Muscle layer of colon (tissue), 2 donors: ENCODE results near the gene CLDN10.

Experiments
- H3K27ac ChIP-seq: one replicate; pipeline ENCODE4 v1.7.0; 2013; ENCODE audit warnings: low read depth, mild to moderate bottlenecking, low read length, moderate library complexity
- H3K27me3 ChIP-seq, 2 donors: one replicate each; pipeline ENCODE4 v1.7.0; 2013; ENCODE audit warnings: low read length in 2 of 2, mild to moderate bottlenecking in 2 of 2; ENCODE audit not compliant: insufficient read depth in 2 of 2, control insufficient read depth in 1 of 2
- H3K36me3 ChIP-seq: one replicate; pipeline ENCODE4 v1.7.0; 2013; ENCODE audit warnings: mild to moderate bottlenecking, low read length; ENCODE audit not compliant: insufficient read depth
- H3K4me1 ChIP-seq: one replicate; pipeline ENCODE4 v1.7.0; 2013; ENCODE audit warnings: mild to moderate bottlenecking, low read length; ENCODE audit not compliant: insufficient read depth
- H3K4me3 ChIP-seq, 2 donors: one replicate each; pipeline ENCODE4 v1.7.0; 2013; ENCODE audit warnings: low read length in 2 of 2, low read depth in 1 of 2, mild to moderate bottlenecking in 1 of 2, moderate library complexity in 1 of 2
- H3K9ac ChIP-seq: one replicate; pipeline ENCODE4 v1.7.0; 2013; ENCODE audit warnings: low read length
- H3K9me3 ChIP-seq: one replicate; pipeline ENCODE4 v1.7.0; 2013; ENCODE audit warnings: mild to moderate bottlenecking, low read length
- donor health status: abdominal sarcoma.
- donor health status: Adenocarcinoma of cecum.

CLDN10 gene

GRCh38 chr13:95541911-95542474, 10.5 kb upstream of the CLDN10 start:
- no peak overlapping the region for H3K27ac ChIP-seq
- no peaks in the 10 kb centered on the region for H3K9me3 ChIP-seq
- no peaks in the 10 kb centered on the region for H3K4me1 ChIP-seq
- H3K4me3 ChIP-seq, result no peak overlapping the region
- H3K27me3 ChIP-seq, result no peaks in the 10 kb centered on the region
- no peaks in the 10 kb centered on the region for H3K36me3 ChIP-seq
- no peak overlapping the region for H3K9ac ChIP-seq

- no peaks in the 10 kb centered on the region for H3K27me3 ChIP-seq
- no peak overlapping the region for H3K9ac ChIP-seq
- no peak overlapping the region for H3K4me3 ChIP-seq
- no peaks in the 10 kb centered on the region for H3K36me3 ChIP-seq
- no peaks in the 10 kb centered on the region for H3K4me1 ChIP-seq
- no peak overlapping the region for H3K27ac ChIP-seq
- H3K9me3 ChIP-seq, result no peaks in the 10 kb centered on the region
Observed at GRCh38 chr13:95544293-95544692, 8.2 kb upstream of the CLDN10 start.

DNA sequence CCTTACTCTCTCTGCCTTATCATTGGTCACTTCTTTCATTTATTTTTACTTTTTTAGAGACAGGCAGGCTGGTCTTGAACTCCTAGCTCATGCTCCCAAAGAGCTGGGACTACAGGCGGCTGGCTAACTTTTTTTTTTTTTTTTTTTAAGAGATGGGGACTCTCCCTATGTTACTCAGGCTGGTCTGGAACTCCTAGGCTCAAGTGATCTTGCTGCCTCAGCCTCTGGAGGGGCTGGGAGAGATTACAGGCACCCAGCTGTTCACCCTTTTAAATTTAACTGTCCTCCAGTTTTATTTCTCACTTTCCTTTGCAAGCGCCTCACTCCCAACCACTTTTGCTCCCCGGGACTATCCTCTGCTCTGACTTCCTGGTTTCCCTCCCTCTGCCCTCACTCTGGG, 5.6 kb upstream of the CLDN10 start:
- Histone ChIP-seq H3K4me3 (no peak overlapping the region), H3K9me3 (no peaks in the 10 kb centered on the region), H3K27ac (no peak overlapping the region), H3K4me1 (no peaks in the 10 kb centered on the region), H3K9ac (no peak overlapping the region), H3K27me3 (peaks cover 5% of the 10 kb centered on the region in 2 donors), H3K36me3 (no peaks in the 10 kb centered on the region)

- Histone ChIP-seq H3K9ac (no peak overlapping the region), H3K4me1 (no peaks in the 10 kb centered on the region), H3K9me3 (no peaks in the 10 kb centered on the region), H3K36me3 (no peaks in the 10 kb centered on the region), H3K27ac (no peak overlapping the region), H3K4me3 (no peak overlapping the region), H3K27me3 (peaks cover 9 to 12% of the 10 kb centered on the region in 2 donors)
Observed at GRCh38 chr13:95547531-95548167, 4.9 kb upstream of the CLDN10 start.

- no peaks in the 10 kb centered on the region for H3K9me3 ChIP-seq
- no peaks in the 10 kb centered on the region for H3K4me1 ChIP-seq
- H3K36me3 ChIP-seq, result no peaks in the 10 kb centered on the region
- H3K4me3 ChIP-seq, result no peak overlapping the region
- peaks cover 20 to 24% of the 10 kb centered on the region in 2 donors for H3K27me3 ChIP-seq
- H3K9ac ChIP-seq, result no peak overlapping the region
- no peak overlapping the region for H3K27ac ChIP-seq
Observed at GRCh38 chr13:95552208-95552538, 347 bp upstream of the CLDN10 start.

DNA sequence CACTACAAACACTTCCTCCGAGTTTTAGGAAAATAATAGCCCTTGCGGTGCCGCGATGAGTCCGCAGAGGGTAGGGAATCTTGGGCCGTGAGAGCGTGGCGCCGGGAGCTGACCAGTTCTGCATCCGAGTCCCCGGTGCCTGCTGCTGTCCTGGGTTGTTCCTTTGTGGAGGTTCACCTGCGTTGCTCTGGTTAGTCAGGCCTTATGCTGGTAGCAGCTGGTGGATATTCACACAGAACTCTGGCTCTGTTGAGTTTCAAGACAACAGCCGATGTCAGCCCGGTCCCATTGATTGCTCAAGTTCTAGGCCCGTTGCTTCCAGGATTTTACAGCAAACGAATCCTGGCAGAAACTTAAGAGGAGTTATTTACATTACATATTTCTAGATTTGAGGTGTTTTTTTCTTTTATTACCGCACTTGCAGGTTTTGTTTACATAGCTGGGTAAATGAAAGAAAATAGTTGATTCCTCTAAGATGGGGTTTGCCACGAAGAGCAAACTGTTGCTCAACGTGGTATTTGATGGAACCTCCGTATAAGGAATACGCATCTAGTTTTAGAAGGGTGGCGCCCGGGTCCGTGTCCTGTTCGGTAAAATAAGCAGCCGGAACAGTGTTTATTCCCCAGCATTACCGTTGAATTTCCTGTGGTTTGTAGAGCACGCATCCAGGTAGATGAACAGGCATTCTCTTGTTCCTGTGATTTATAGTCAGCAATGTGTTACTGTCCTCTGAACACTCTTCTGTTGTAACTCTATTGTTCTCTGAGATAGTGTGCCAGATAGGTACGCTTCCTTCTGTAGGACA, 1.3 kb downstream of the CLDN10 start:
- Histone ChIP-seq H3K4me1 (no peaks in the 10 kb centered on the region), H3K27me3 (peaks cover 20 to 24% of the 10 kb centered on the region in 2 donors), H3K27ac (no peak overlapping the region), H3K9ac (no peak overlapping the region), H3K4me3 (no peak overlapping the region), H3K36me3 (no peaks in the 10 kb centered on the region), H3K9me3 (no peaks in the 10 kb centered on the region)

GRCh38 chr13:95557013-95557412, 4.5 kb downstream of the CLDN10 start:
- no peaks in the 10 kb centered on the region for H3K36me3 ChIP-seq
- H3K9ac ChIP-seq, result no peak overlapping the region
- H3K4me1 ChIP-seq, result no peaks in the 10 kb centered on the region
- H3K27me3 ChIP-seq, result peaks cover 14 to 17% of the 10 kb centered on the region in 2 donors
- no peaks in the 10 kb centered on the region for H3K9me3 ChIP-seq
- H3K27ac ChIP-seq, result no peak overlapping the region
- H3K4me3 ChIP-seq, result no peak overlapping the region

- no peaks in the 10 kb centered on the region for H3K27me3 ChIP-seq
- no peaks in the 10 kb centered on the region for H3K36me3 ChIP-seq
- no peak overlapping the region for H3K9ac ChIP-seq
- no peaks in the 10 kb centered on the region for H3K4me1 ChIP-seq
- no peak overlapping the region for H3K4me3 ChIP-seq
- H3K27ac ChIP-seq, result no peak overlapping the region
- no peaks in the 10 kb centered on the region for H3K9me3 ChIP-seq
Observed at GRCh38 chr13:95559100-95559499, 6.6 kb downstream of the CLDN10 start.

- Histone ChIP-seq H3K4me3 (no peak overlapping the region), H3K27me3 (no peaks in the 10 kb centered on the region), H3K36me3 (no peaks in the 10 kb centered on the region), H3K9ac (no peak overlapping the region), H3K27ac (no peak overlapping the region), H3K4me1 (no peaks in the 10 kb centered on the region), H3K9me3 (no peaks in the 10 kb centered on the region)
Observed at GRCh38 chr13:95560387-95560786, 7.9 kb downstream of the CLDN10 start.

GRCh38 chr13:95564091-95564490, 11.6 kb downstream of the CLDN10 start:
- Histone ChIP-seq H3K4me3 (no peak overlapping the region), H3K4me1 (no peaks in the 10 kb centered on the region), H3K36me3 (no peaks in the 10 kb centered on the region), H3K27me3 (no peaks in the 10 kb centered on the region), H3K9ac (no peak overlapping the region), H3K27ac (no peak overlapping the region), H3K9me3 (no peaks in the 10 kb centered on the region)

GRCh38 chr13:95564733-95565291, 12.3 kb downstream of the CLDN10 start:
- Histone ChIP-seq H3K27me3 (no peaks in the 10 kb centered on the region), H3K36me3 (no peaks in the 10 kb centered on the region), H3K4me1 (no peaks in the 10 kb centered on the region), H3K4me3 (no peak overlapping the region), H3K27ac (no peak overlapping the region), H3K9me3 (no peaks in the 10 kb centered on the region), H3K9ac (no peak overlapping the region)
